Left ventricle myocardium superior (tissue), 1 donor: Measurements from ENCODE around the gene BABAM2. TPM values are rescaled to one million over a fixed set of nuclear protein-coding genes. Genes with fewer than 3 reads are reported as not detected.

Experiments used
- ATAC-seq: fragments of 200-7000 bp; cut with Tn5 transposase; one replicate; pipeline ENCODE4 v1.9.1; 2020; ENCODE audit warnings: mild to moderate bottlenecking, moderate library complexity
- DNase-seq: peaks from one replicate; pipeline ENCODE4 v3.0.0-alpha.2; 2020
- intact Hi-C: fragments of 100-400 bp; cut with micrococcal nuclease; formaldehyde crosslinking; loops from one replicate; pipeline ENCODE4 v1.11.0; 2022
- total RNA-seq: library from RNA; stranded (reverse); fragmentation: NEBNext Ultra II Directional; extraction: Animal tissue kit (Norgen Biotek cat#: 25700); gene quantifications from one replicate; pipeline ENCODE4 v1.2.1, GENCODE V29; 2021
- donor health status: DM: no; HTN: yes; CAD: no; lungs with severe emphysema.

The BABAM2 gene
- total RNA-seq, 1 donor from 2014 or later = 56.8 TPM

GRCh38 chr2:28129955-28130695, 239.6 kb downstream of the BABAM2 start:
- DNase-seq = no peak
- intact Hi-C loops = no loop called here
- no peak for ATAC-seq

DNA sequence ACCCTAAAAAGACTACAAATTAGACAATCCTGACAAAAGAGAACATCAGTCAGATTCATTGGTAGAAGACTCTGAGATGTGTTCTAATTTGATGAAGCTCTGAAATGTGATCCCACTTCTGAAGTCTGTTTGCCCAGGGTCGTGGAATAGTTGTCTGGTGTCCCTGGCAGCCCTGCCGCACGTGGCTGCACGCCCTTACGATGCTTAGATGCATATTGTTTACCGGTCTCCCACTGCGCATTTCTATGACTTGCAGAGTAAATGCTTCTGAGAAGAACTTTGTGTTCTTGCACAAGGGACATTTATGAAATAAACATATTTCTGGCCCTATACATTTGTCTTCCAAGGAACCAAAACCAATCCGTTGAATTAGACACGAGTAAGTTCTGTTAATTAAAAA, 243.2 kb downstream of the BABAM2 start:
- intact Hi-C loops = no loop called here
- ATAC-seq (no peak), DNase-seq (no peak)

- ATAC-seq (peak; percentile 84), DNase-seq (no peak)
- intact Hi-C loops = no loop called here
These were observed 243.8 kb downstream of the BABAM2 start for GRCh38 chr2:28134262-28134812.

GRCh38 chr2:28134857-28135256, 244.3 kb downstream of the BABAM2 start:
- no peak for DNase-seq
- ATAC-seq = no peak
- intact Hi-C loops = no loop called here

DNA sequence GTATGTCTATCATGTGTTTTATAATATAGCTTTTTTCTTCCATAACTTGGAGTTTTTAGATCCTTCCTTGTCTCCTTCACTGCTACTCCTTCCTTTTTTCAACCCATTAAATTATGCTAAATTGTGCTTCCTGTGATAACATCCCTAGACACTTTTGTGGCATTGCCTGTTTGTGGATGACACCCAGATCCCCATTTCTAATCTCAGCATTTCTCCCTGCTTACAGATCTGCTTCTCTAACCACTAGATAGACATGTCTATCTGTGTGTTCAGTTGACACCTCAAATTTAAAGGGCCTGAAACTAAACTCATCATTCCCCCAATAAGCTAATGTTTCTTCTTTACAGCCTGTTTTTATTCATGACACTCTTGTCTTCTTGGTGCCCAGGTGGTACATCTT, 244.8 kb downstream of the BABAM2 start:
- ATAC-seq (no peak), DNase-seq (no peak)
- intact Hi-C loops = no loop called here

GRCh38 chr2:28135799-28136198, 245.3 kb downstream of the BABAM2 start:
- DNase-seq (no peak), ATAC-seq (no peak)
- intact Hi-C loops = no loop called here

DNA sequence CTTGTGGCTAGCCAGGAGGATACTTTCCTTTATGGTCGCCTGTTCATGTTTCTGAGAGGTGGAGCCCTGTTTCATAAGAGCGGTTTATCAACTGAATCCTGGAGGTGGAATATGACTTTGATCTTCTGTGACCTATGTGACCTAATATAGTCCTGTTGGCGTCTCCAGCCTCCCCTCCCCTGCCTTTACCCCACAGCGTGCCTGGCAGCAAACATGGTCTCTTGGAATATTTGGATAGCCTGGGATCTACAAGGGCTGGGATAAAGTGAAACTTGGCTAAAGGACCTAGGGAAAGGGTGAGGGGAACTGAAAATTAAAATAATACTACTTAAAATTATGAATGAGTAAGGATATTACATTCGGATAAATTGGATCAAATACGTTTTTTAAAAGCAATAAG, 246.0 kb downstream of the BABAM2 start:
- no peak for DNase-seq
- intact Hi-C loops = no loop called here
- peak; percentile 86 for ATAC-seq

GRCh38 chr2:28137221-28137620, 246.7 kb downstream of the BABAM2 start:
- intact Hi-C loops = no loop called here
- DNase-seq (no peak), ATAC-seq (peak; percentile 58)

- intact Hi-C loops = no loop called here
- ATAC-seq (peak; percentile 53), DNase-seq (no peak)
These were observed 251.9 kb downstream of the BABAM2 start for GRCh38 chr2:28142386-28142785.

GRCh38 chr2:28148000-28148399, 257.5 kb downstream of the BABAM2 start:
- intact Hi-C loops = no loop called here
- no peak for DNase-seq
- no peak for ATAC-seq

DNA sequence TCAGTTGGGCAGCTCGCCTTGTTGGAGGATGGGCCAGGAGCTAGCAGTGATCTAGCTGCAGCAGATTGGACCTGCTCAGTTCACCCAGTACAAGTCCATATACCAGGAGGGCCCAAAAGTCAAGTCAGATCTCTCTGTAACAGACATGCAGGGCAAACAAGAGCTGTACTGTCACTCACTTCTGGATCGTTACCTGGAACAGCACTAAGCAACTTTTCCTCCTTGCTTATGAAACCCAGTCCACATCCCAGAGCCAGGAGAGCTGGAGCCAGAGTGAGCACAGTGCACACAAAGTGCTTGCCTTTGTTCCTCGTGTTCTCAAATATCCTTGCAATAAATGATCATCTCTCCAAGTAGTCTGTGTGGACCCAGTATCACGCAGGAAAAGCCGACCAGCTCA, 258.0 kb downstream of the BABAM2 start:
- intact Hi-C loops = no loop called here
- DNase-seq (no peak), ATAC-seq (no peak)

- no peak for DNase-seq
- ATAC-seq = no peak
- intact Hi-C loops = no loop called here
These were observed 259.8 kb downstream of the BABAM2 start for GRCh38 chr2:28150236-28150915.

DNA sequence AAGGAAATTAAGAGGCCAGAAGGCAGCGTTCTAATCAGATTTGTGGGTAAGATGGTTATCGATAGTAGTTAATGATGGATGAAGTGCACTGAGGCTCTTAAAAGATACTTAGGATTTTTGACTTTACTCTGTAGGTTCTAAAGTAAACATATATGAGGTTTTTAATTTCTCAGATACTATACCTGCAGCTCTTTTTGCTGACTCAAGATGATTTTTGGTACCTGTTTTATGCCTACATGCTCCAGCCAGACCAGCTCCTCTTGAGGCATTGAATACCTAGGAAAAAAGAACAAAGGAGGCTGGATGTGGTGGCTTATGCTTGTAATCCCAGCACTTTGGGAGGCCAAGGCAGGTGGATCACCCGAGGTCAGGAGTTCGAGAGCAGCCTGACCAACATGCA, 260.5 kb downstream of the BABAM2 start:
- DNase-seq (no peak), ATAC-seq (no peak)
- intact Hi-C loops = no loop called here

GRCh38 chr2:28152585-28153280, 262.2 kb downstream of the BABAM2 start:
- no peak for DNase-seq
- intact Hi-C loops = no loop called here
- no peak for ATAC-seq

DNA sequence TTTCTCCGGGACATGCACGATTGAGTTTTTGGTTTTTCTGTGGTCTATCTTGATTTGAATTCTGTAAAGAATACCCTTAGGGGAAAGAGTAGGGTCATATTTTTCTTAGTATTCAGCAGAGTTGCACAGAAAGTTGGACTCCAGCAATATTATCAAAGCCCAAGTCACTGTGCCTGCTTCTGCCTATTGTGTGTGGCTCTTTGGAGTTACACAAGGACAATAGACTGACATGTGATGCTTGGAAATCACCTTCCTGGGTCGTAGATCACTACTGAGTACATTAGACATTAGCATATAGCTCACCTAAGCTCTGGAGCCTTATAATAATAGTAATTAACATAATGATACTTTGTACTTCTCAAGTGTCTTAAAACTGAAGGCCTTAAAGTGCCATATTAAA, 263.3 kb downstream of the BABAM2 start:
- DNase-seq (no peak), ATAC-seq (no peak)
- intact Hi-C loops = no loop called here

DNA sequence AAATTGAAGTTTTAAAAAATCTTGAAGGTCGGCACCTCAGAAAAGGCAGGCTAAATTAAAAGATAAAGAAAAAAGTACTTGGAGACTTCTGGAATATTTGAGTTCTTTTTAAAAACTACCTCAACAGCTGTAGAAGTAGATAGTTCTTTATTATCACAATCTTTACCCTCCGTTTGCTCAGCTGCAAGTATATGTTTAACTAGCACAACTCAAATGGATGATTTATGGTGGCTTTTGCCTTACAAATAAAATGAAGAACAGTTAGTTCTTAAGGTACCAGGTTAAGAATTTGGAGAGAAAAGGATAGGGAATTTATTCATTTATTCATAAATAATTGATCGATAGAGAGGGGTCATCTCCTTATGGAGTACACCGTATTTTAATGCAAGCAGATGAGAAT, 264.6 kb downstream of the BABAM2 start:
- ATAC-seq = no peak
- no peak for DNase-seq
- intact Hi-C loops = no loop called here

DNA sequence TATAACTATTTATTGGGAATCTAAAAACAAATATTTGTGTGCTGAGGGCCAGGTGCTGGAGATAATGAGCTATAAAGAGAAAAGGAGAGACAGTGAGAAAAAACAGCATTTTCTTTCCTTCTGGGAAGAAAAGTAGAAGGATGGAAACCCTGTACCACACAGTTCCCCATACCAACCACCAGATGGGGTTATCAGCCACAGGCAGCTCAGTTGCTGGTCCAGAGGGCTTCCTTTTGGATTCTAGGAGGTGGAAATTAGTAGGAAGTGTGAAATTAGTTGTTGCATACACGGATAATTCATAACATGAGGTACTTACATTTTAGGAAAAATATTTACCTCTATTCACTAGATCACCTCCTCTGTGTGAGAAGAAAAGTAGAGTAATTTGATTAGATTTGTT, 265.1 kb downstream of the BABAM2 start:
- DNase-seq = no peak
- intact Hi-C loops = no loop called here
- ATAC-seq = no peak

- ATAC-seq = no peak
- no peak for DNase-seq
- intact Hi-C loops = no loop called here
These were observed 268.3 kb downstream of the BABAM2 start for GRCh38 chr2:28158791-28159190.

DNA sequence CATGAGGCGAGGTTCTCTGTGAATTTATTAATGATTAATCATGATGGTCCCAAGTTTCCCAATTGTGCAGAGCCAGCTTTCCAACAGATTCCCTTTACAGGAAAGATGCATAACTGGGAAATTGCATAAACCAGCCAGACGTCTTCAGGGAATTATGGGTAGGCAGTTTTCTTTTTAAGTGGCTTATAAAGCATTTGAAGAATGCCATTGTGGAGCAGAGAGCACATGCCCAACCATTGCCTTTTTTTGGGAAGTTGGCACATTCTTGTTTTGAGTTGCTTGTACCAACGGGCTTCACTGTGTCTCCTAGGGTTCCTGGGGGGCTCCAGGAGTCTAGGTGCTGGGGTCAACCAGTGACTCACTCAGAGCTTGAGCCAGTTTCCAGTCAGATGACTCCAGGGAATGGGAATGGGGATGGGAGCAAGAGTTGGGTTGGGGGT, 270.5 kb downstream of the BABAM2 start:
- no peak for ATAC-seq
- intact Hi-C loops = no loop called here
- no peak for DNase-seq

DNA sequence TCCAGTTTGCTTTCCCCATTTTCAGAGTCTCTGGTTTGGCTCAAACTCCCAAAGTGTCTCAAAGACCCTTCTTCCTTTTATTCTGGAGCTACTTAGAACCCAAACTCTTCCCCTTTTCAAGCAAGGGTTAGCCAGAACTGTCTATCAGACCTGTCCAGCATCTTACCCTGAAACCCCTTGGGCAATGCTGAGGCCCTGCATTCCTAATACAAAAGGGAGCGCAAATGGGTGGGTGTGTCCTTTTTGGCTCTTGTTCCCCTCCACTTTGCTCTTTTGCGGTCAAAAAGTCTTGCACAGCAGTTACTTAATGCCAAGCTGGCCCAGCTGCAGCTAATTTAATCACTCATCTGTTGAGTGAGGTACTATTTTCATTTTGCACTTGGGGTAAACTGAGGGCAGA, 270.9 kb downstream of the BABAM2 start:
- ATAC-seq (no peak), DNase-seq (no peak)
- intact Hi-C loops = no loop called here
